ENCODE results near the gene PVALB. TPM values are rescaled to one million over a fixed set of nuclear protein-coding genes. Genes with fewer than 3 reads are reported as not detected.

The PVALB gene
- total RNA-seq, 1 experiment from 2014 or later: not detected

DNA sequence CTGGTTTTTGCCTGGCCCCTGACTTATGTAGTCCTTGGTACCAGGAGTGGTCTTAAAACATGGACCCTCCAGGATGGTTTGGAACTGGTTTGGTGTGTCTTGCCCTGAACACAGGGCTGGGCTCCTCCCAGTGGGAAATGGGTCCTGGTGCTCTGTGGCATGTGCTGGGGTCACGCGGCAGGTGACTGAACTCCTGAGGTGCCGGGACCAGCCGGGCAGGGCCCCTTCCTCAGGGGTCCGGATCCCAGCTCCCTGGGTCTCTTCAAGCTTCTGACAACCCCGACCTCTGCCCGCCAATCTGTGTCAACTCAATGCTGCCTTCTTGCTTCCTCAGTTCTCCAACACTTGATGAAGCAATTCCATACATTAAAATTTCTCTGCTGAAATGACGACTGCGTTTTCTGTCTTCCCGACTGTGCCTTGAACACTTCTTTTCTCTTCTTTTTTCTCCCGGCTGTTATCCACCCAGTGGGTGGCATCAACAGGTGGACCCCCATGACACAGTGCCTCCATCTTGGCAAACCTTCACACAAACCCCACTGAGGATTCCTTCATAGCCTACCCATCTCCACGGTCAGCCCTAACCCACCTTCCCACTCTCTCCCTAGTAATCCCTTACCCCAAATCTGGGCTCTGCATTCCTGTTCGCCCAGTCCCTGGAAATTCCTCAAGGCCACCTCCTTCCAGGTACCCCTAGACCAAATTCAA is 45.3 kb downstream of the PVALB start:
- no peak for TF ChIP-seq ATF3 (IDR thresholded peaks at IDR 0.05)
- TF ChIP-seq EZH2phosphoT487 (IDR thresholded peaks at IDR 0.05; ENCODE audit: borderline replicate concordance): no peak
- no peak for TF ChIP-seq EZH2 (IDR thresholded peaks at IDR 0.05)
- no peak for TF ChIP-seq FOSL1 (IDR thresholded peaks at IDR 0.05; ENCODE audit: low read depth)
- no peak for TF ChIP-seq EGR1 (IDR thresholded peaks at IDR 0.05; ENCODE audit: low read depth)
- TF ChIP-seq SP1 (IDR thresholded peaks at IDR 0.05; ENCODE audit: low read depth): no peak
- no peak for TF ChIP-seq JUND (IDR thresholded peaks at IDR 0.05)
- TF ChIP-seq ZBTB33 (IDR thresholded peaks at IDR 0.05; ENCODE audit: extremely low read depth, insufficient replicate concordance, low read length): no peak
- no peak for TF ChIP-seq POLR2A (IDR thresholded peaks at IDR 0.05; ENCODE audit: borderline replicate concordance, extremely low read depth, insufficient read depth, insufficient read length)
- no peak for TF ChIP-seq CTCF (IDR thresholded peaks at IDR 0.05 in 2 of 3, conservative IDR thresholded peaks at IDR 0.05 in 1 of 3; ENCODE audit: borderline replicate concordance in 1 of 3, insufficient read depth in 1 of 3, low read depth in 2 of 3, low read length in 2 of 3)
- TF ChIP-seq ELF1 (IDR thresholded peaks at IDR 0.05; ENCODE audit: borderline replicate concordance, low read depth): no peak
- TF ChIP-seq SRF (IDR thresholded peaks at IDR 0.05; ENCODE audit: low read depth): no peak
- TF ChIP-seq TCF7L2 (IDR thresholded peaks at IDR 0.05; ENCODE audit: borderline replicate concordance, extremely low read depth, insufficient read depth, insufficient read length): no peak
- no peak for TF ChIP-seq CEBPB (IDR thresholded peaks at IDR 0.05; ENCODE audit: low read depth)
- no peak for TF ChIP-seq ZNF274 (IDR thresholded peaks at IDR 0.05; ENCODE audit: low read depth, low read length)
- TF ChIP-seq RAD21 (IDR thresholded peaks at IDR 0.05; ENCODE audit: low read depth): no peak
- TF ChIP-seq YY1 (IDR thresholded peaks at IDR 0.05; ENCODE audit: extremely low read depth, insufficient replicate concordance, low read depth, low read length): no peak
- TF ChIP-seq, protein P1, sequence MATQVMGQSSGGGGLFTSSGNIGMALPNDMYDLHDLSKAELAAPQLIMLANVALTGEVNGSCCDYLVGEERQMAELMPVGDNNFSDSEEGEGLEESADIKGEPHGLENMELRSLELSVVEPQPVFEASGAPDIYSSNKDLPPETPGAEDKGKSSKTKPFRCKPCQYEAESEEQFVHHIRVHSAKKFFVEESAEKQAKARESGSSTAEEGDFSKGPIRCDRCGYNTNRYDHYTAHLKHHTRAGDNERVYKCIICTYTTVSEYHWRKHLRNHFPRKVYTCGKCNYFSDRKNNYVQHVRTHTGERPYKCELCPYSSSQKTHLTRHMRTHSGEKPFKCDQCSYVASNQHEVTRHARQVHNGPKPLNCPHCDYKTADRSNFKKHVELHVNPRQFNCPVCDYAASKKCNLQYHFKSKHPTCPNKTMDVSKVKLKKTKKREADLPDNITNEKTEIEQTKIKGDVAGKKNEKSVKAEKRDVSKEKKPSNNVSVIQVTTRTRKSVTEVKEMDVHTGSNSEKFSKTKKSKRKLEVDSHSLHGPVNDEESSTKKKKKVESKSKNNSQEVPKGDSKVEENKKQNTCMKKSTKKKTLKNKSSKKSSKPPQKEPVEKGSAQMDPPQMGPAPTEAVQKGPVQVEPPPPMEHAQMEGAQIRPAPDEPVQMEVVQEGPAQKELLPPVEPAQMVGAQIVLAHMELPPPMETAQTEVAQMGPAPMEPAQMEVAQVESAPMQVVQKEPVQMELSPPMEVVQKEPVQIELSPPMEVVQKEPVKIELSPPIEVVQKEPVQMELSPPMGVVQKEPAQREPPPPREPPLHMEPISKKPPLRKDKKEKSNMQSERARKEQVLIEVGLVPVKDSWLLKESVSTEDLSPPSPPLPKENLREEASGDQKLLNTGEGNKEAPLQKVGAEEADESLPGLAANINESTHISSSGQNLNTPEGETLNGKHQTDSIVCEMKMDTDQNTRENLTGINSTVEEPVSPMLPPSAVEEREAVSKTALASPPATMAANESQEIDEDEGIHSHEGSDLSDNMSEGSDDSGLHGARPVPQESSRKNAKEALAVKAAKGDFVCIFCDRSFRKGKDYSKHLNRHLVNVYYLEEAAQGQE (IDR thresholded peaks at IDR 0.05; ENCODE audit: low read depth): no peak
- TF ChIP-seq, protein P2, sequence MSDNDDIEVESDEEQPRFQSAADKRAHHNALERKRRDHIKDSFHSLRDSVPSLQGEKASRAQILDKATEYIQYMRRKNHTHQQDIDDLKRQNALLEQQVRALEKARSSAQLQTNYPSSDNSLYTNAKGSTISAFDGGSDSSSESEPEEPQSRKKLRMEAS (IDR thresholded peaks at IDR 0.05): no peak

More for the DNA sequence above, 45.3 kb downstream of the PVALB start:
- intact Hi-C loops (cut with micrococcal nuclease): no loop called here
- no peaks in the 10 kb centered on the region for H4K20me1 ChIP-seq (ENCODE audit: insufficient read depth)
- ChIA-PET POLR2A (no interaction called here), CTCF (interaction anchor here (1.7 kb wide), 1 partner anchor 10 kb away, joined by 4 read pairs; no protein-coding TSS in a partner anchor), RAD21 (ENCODE audit: low non-redundant PET in 1 of 2, low total read pairs in 2 of 2, uncharacterized antibody in 2 of 2, unreplicated experiment in 2 of 2) (no interaction called here)
- H3K9ac ChIP-seq (ENCODE audit: low read length): no peak overlapping the region
- H3K27ac ChIP-seq (ENCODE audit: low read depth, low read length): no peak overlapping the region
- H3K4me2 ChIP-seq (ENCODE audit: low read length): no peak overlapping the region
- H2AFZ ChIP-seq (ENCODE audit: low read depth, low read length, poor library complexity, severe bottlenecking): no peak overlapping the region
- H3K79me2 ChIP-seq (ENCODE audit: insufficient read depth, low read length): no peaks in the 10 kb centered on the region
- no peaks in the 10 kb centered on the region for H3K9me3 ChIP-seq (ENCODE audit: control insufficient read depth in 1 of 2, insufficient read depth in 1 of 2, low read depth in 1 of 2, low read length in 2 of 2)
- no peak overlapping the region for H3K4me3 ChIP-seq (replicated peaks in 1 of 2; ENCODE audit: low read depth in 1 of 2, low read length in 2 of 2)
- DNase-seq (ENCODE audit: low read depth, low spot score) (no peak), ATAC-seq (no peak)
- BruUV-seq (replicated peaks): no TSS peak
- no peaks in the 10 kb centered on the region for H3K27me3 ChIP-seq (ENCODE audit: insufficient read depth, low read length)
- no peaks in the 10 kb centered on the region for H3K36me3 ChIP-seq (ENCODE audit: control insufficient read depth in 1 of 2, insufficient read depth in 2 of 2, low read length in 2 of 2)
- H3K9me2 ChIP-seq (ENCODE audit: insufficient read depth): no peaks in the 10 kb centered on the region
- peaks cover under 1 to 13% of the 10 kb centered on the region in 2 experiments for H3K4me1 ChIP-seq (ENCODE audit: control insufficient read depth in 1 of 2, insufficient read depth in 2 of 2, low read length in 2 of 2)

Measured in HCT116 (cell line).